GM11168 (cell line): ENCODE results near the gene COL4A2.

Experiments used
- in situ Hi-C: fragments of 300-500 bp; cut with MboI; formaldehyde crosslinking; loops from one replicate; pipeline ENCODE4 v1.12.0; 2022; ENCODE audit warnings: low sequenced_read_pairs; ENCODE audit not compliant: unreplicated experiment

The COL4A2 gene

GRCh38 chr13:110533771-110534670, 226.9 kb downstream of the COL4A2 start:
- in situ Hi-C loops: no loop called here

- in situ Hi-C loops: no loop called here
These were observed 228.4 kb downstream of the COL4A2 start for GRCh38 chr13:110535526-110535925.

GRCh38 chr13:110536006-110536693, 229.1 kb downstream of the COL4A2 start:
- in situ Hi-C loops: no loop called here

GRCh38 chr13:110538632-110539031, 231.5 kb downstream of the COL4A2 start:
- in situ Hi-C loops: no loop called here

- in situ Hi-C loops: no loop called here
These were observed 232.8 kb downstream of the COL4A2 start for GRCh38 chr13:110539894-110540293.

- in situ Hi-C loops: no loop called here
These were observed 233.9 kb downstream of the COL4A2 start for GRCh38 chr13:110540871-110541525.

- in situ Hi-C loops: no loop called here
These were observed 234.4 kb downstream of the COL4A2 start for GRCh38 chr13:110541526-110541920.

GRCh38 chr13:110542169-110542796, 235.2 kb downstream of the COL4A2 start:
- in situ Hi-C loops: no loop called here

GRCh38 chr13:110546378-110546777, 239.3 kb downstream of the COL4A2 start:
- in situ Hi-C loops: no loop called here

GRCh38 chr13:110546926-110547325, 239.8 kb downstream of the COL4A2 start:
- in situ Hi-C loops: no loop called here

- in situ Hi-C loops: no loop called here
These were observed 242.1 kb downstream of the COL4A2 start for GRCh38 chr13:110548891-110549794.

GRCh38 chr13:110549795-110550160, 242.7 kb downstream of the COL4A2 start:
- in situ Hi-C loops: no loop called here

- in situ Hi-C loops: no loop called here
These were observed 244.2 kb downstream of the COL4A2 start for GRCh38 chr13:110551284-110551683.

GRCh38 chr13:110552767-110553166, 245.7 kb downstream of the COL4A2 start:
- in situ Hi-C loops: no loop called here

GRCh38 chr13:110553417-110553816, 246.3 kb downstream of the COL4A2 start:
- in situ Hi-C loops: no loop called here

- in situ Hi-C loops: no loop called here
These were observed 247.2 kb downstream of the COL4A2 start for GRCh38 chr13:110554227-110554836.

GRCh38 chr13:110554946-110555345, 247.9 kb downstream of the COL4A2 start:
- in situ Hi-C loops: no loop called here

GRCh38 chr13:110555601-110556223, 248.6 kb downstream of the COL4A2 start:
- in situ Hi-C loops: no loop called here

- in situ Hi-C loops: no loop called here
These were observed 249.1 kb downstream of the COL4A2 start for GRCh38 chr13:110556224-110556606.
